DND-41 (cell line): ENCODE data around the gene IL11RA.

Source experiments
- ATAC-seq: fragments of 200-7000 bp; cut with Tn5 transposase; 3 replicates; pipeline ENCODE4 v1.9.1; 2021; ENCODE audit warnings: low read depth; ENCODE audit not compliant: insufficient read depth
- DNase-seq: peaks from one replicate; pipeline ENCODE4 v3.0.0-alpha.2; 2020
- H2AFZ ChIP-seq: 2 replicates; pipeline ENCODE4 v1.6.0; 2012; ENCODE audit warnings: low read depth, low read length
- H3K27ac ChIP-seq: 2 replicates; pipeline ENCODE4 v1.5.1; 2012; ENCODE audit warnings: low read length, inconsistent platforms
- H3K27me3 ChIP-seq: fragments of 200-600 bp; sonication (generic); 2 replicates; pipeline ENCODE4 v1.6.0; 2012; ENCODE audit warnings: low read length, mild to moderate bottlenecking, inconsistent platforms; ENCODE audit not compliant: insufficient read depth, poor library complexity
- H3K36me3 ChIP-seq: 2 replicates; pipeline ENCODE4 v1.5.1; 2012; ENCODE audit warnings: low read length, inconsistent platforms; ENCODE audit not compliant: insufficient read depth
- H3K4me1 ChIP-seq: 2 replicates; pipeline ENCODE4 v1.5.1; 2012; ENCODE audit warnings: mild to moderate bottlenecking, low read length; ENCODE audit not compliant: insufficient read depth
- H3K4me2 ChIP-seq: 2 replicates; pipeline ENCODE4 v1.6.0; 2012; ENCODE audit warnings: mild to moderate bottlenecking, moderate library complexity, low read length, inconsistent platforms; ENCODE audit not compliant: insufficient read depth
- H3K4me3 ChIP-seq, 2 experiments: fragments of 200-600 bp in 1 of 2; shearing (Covaris generic) in 1 of 2; 2 replicates each; pipeline ENCODE4 v1.5.1; 2012 to 2016; ENCODE audit warnings: inconsistent platforms in 2 of 2, low read length in 2 of 2, mild to moderate bottlenecking in 2 of 2, low read depth in 1 of 2, moderate library complexity in 1 of 2
- H3K79me2 ChIP-seq: 2 replicates; pipeline ENCODE4 v1.6.0; 2012; ENCODE audit warnings: low read length, inconsistent platforms; ENCODE audit not compliant: insufficient read depth
- H3K9ac ChIP-seq: 2 replicates; pipeline ENCODE4 v1.6.0; 2012; ENCODE audit warnings: low read depth, mild to moderate bottlenecking, inconsistent platforms, low read length, moderate library complexity
- H3K9me3 ChIP-seq: 2 replicates; pipeline ENCODE4 v1.5.1; 2012; ENCODE audit warnings: low read length, moderate library complexity, mild to moderate bottlenecking, inconsistent platforms; ENCODE audit not compliant: insufficient read depth, severe bottlenecking
- H4K20me1 ChIP-seq: 2 replicates; pipeline ENCODE4 v1.6.0; 2012; ENCODE audit warnings: low read length; ENCODE audit not compliant: insufficient read depth
- EZH2 ChIP-seq: IDR thresholded peaks from 3 replicates; pipeline ENCODE4 v1.6.1; 2012; ENCODE audit warnings: borderline replicate concordance, low read depth, mild to moderate bottlenecking, moderate library complexity, low read length, inconsistent platforms; ENCODE audit not compliant: severe bottlenecking
- TF ChIP-seq, protein P1 (sequence below): IDR thresholded peaks from 2 replicates; pipeline ENCODE4 v1.5.1; 2012; ENCODE audit warnings: borderline replicate concordance, low read length, moderate library complexity, mild to moderate bottlenecking; ENCODE audit not compliant: poor library complexity, severe bottlenecking; ENCODE audit errors: extremely low read depth

The IL11RA gene

DNA sequence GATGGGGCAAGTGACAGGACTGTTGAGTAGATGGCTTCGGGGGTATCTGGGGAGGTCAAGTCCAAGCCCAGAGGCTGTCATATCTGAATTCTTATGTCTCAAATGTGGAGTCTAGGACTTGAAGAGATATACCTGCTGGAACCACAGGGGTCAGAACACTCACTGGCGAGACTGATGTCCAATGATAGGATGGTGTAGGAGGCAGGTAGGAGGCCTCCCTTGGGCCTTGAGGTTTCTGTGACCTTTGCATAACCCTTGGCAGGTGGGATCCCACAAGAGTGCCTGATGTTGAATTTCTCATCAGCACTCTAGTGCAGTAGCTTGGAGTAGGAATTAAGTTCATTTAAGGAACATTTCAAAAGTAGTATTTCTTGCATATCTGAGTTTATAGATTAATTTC, 55.1 kb downstream of the IL11RA start:
- Histone ChIP-seq H3K79me2 (no peaks in the 10 kb centered on the region), H3K27me3 (peaks cover 4% of the 10 kb centered on the region), H4K20me1 (no peaks in the 10 kb centered on the region), H3K4me3 (no peak overlapping the region), H3K9ac (no peak overlapping the region), H3K9me3 (no peaks in the 10 kb centered on the region), H2AFZ (no peak overlapping the region), H3K4me1 (no peaks in the 10 kb centered on the region), H3K4me2 (no peak overlapping the region), H3K36me3 (no peaks in the 10 kb centered on the region), H3K27ac (no peak overlapping the region)
- no peak for ATAC-seq
- TF ChIP-seq EZH2: no peak
- TF ChIP-seq, protein P1, sequence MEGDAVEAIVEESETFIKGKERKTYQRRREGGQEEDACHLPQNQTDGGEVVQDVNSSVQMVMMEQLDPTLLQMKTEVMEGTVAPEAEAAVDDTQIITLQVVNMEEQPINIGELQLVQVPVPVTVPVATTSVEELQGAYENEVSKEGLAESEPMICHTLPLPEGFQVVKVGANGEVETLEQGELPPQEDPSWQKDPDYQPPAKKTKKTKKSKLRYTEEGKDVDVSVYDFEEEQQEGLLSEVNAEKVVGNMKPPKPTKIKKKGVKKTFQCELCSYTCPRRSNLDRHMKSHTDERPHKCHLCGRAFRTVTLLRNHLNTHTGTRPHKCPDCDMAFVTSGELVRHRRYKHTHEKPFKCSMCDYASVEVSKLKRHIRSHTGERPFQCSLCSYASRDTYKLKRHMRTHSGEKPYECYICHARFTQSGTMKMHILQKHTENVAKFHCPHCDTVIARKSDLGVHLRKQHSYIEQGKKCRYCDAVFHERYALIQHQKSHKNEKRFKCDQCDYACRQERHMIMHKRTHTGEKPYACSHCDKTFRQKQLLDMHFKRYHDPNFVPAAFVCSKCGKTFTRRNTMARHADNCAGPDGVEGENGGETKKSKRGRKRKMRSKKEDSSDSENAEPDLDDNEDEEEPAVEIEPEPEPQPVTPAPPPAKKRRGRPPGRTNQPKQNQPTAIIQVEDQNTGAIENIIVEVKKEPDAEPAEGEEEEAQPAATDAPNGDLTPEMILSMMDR: no peak
- DNase-seq: no peak

DNA sequence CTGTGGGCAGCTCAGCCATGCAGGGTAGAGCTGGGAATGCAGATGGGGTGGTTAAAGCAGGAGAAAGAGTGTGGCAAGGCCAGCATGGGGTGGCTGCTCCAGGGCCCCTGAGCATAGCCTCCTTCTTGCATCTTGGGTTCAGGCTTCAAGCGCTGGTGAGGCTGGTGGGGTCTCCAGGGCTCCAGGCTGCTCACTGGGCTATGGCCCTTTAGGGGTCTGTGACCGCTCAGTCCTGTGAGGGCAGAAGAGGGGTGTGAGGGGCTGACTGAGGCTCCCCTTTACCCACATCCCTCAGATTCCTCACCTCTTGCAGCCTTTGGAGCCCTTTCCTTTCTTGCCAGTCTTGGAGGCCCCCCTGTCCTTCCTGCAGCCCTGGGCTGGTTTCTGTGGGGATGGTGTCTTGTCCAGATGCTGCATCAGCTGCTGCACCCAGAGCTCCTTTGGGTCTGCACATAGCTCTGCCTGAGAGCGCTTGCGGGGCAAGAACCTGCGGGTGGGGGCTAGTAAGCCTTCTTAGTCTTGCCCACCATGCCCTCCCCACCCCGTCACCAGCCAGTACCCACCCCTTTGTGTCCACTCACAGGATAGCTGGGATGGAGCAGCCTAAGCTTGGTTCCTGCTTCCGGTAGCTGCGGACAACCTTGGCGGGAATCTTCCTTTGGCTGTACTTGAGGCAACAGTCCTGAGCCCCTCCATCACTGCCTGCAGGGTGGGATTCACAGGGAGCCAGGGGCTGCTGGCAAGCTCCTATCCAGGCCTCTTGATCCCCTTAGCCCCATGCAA, 57.4 kb downstream of the IL11RA start:
- ATAC-seq (no peak), DNase-seq (no peak)
- H3K9me3 ChIP-seq: no peaks in the 10 kb centered on the region
- no peak overlapping the region for H3K27ac ChIP-seq
- no peaks in the 10 kb centered on the region for H3K4me1 ChIP-seq
- H3K27me3 ChIP-seq: peaks cover 14% of the 10 kb centered on the region
- H3K4me2 ChIP-seq: no peak overlapping the region
- H3K79me2 ChIP-seq: no peaks in the 10 kb centered on the region
- no peak overlapping the region for H3K9ac ChIP-seq
- H3K4me3 ChIP-seq: no peak overlapping the region
- H3K36me3 ChIP-seq: no peaks in the 10 kb centered on the region
- TF ChIP-seq EZH2: no peak
- H4K20me1 ChIP-seq: no peaks in the 10 kb centered on the region
- no peak overlapping the region for H2AFZ ChIP-seq

DNA sequence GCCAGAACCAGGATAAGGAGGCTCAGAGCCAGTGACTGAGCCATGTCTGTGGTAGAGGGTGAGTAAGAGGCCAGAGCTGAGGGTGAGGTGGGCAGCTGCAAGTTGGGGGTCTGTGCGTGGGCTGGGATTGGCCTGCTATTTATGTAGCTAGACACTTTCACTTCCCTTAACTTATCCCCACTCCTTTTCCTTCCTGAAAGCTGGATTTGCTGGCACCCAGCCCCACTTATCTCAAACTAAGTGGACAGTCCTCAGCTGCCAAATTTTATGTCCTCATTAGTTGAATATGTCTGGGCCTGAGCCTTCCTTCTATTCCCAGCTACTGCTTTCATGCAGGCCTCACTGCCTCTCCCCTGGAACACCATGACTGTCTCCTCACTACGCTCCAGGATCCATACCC, 58.0 kb downstream of the IL11RA start, which contains the start of gene CCL21:
Gene CCL21, minus strand, starts transcription at position 114 of the 400 bp plus-strand sequence. Its CDS starts 70 bp downstream, at position 44.
- Histone ChIP-seq H3K4me1 (no peaks in the 10 kb centered on the region), H3K79me2 (no peaks in the 10 kb centered on the region), H3K27ac (no peak within 1 kb of the TSS), H3K27me3 (peaks cover 21% of the 10 kb centered on the region), H2AFZ (no peak within 1 kb of the TSS), H3K4me3 (no peak within 1 kb of the TSS), H3K36me3 (no peaks in the 10 kb centered on the region), H3K9me3 (no peaks in the 10 kb centered on the region), H4K20me1 (no peaks in the 10 kb centered on the region), H3K4me2 (no peak within 1 kb of the TSS), H3K9ac (no peak within 1 kb of the TSS)
- DNase-seq (no peak), ATAC-seq (no peak)
- TF ChIP-seq, protein P1: no peak
- TF ChIP-seq EZH2: no peak
